ENCODE results near the gene SARM1.

SARM1 gene

GRCh38 chr17:28395968-28396367, 24.5 kb downstream of the SARM1 start:
- no peak for DNase-seq (ENCODE audit: low spot score)

- DNase-seq (ENCODE audit: low spot score) = no peak
These were observed 25.2 kb downstream of the SARM1 start for GRCh38 chr17:28396635-28397239.

GRCh38 chr17:28397275-28397674, 25.8 kb downstream of the SARM1 start:
- DNase-seq (ENCODE audit: low spot score) = no peak

DNA sequence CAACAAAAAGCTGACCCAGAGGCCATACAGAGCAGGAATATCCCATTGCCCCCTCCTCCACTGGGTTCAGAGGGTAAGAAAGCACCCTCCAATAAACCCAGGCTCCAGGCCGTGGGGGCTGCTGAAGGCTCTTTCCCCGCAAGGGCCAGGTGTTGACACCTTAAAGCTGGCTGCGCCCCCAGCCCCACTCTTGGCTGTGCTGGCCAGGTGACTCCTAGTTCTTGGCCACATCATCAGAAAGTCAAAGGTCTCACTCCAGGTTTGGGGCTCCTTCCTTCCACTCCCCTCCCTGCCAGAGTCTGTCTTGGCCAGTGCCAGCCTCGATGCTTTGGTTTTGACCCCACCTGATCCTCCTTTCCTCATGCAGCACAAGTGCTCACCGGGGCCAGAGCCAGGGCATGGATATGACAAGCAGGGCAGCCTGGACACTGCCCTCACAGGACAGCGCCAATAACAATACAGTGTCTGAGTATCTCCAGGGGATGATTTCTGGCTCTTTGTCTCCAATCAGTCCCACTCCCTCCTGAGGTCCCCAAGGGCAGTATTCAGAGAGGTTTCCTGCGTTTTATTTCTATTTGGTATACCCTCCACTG, 26.3 kb downstream of the SARM1 start:
- no peak for DNase-seq (ENCODE audit: low spot score)

- no peak for DNase-seq (ENCODE audit: low spot score)
These were observed 26.9 kb downstream of the SARM1 start for GRCh38 chr17:28398280-28398981.

- DNase-seq (ENCODE audit: low spot score) = no peak
These were observed 28.3 kb downstream of the SARM1 start for GRCh38 chr17:28399808-28400207.

DNA sequence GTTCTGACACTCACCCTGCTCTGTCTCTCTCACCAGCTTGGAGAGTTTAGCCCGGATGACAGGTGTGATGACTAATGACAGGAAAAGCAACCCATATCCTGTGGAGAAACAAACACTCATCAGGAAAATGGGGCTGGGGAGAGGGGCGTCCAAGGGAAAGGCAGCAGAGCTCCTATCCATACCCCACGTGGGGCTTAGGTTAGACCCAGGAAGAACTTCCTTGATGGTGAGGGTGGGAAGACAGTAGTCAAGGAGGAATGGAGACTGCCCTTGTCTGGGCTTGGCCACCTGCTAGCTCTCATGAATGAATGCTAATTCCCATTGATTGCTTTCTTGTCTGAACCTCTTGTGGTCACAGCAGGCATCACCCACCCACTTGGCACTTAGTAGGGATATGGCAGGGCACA, 30.7 kb downstream of the SARM1 start:
- DNase-seq (ENCODE audit: low spot score) = no peak

- DNase-seq (ENCODE audit: low spot score) = no peak
These were observed 31.4 kb downstream of the SARM1 start for GRCh38 chr17:28402844-28403243.

GRCh38 chr17:28404007-28404406, 32.5 kb downstream of the SARM1 start:
- DNase-seq (ENCODE audit: low spot score) = peak; percentile 24

GRCh38 chr17:28404461-28404811, 32.9 kb downstream of the SARM1 start:
- no peak for DNase-seq (ENCODE audit: low spot score)

DNA sequence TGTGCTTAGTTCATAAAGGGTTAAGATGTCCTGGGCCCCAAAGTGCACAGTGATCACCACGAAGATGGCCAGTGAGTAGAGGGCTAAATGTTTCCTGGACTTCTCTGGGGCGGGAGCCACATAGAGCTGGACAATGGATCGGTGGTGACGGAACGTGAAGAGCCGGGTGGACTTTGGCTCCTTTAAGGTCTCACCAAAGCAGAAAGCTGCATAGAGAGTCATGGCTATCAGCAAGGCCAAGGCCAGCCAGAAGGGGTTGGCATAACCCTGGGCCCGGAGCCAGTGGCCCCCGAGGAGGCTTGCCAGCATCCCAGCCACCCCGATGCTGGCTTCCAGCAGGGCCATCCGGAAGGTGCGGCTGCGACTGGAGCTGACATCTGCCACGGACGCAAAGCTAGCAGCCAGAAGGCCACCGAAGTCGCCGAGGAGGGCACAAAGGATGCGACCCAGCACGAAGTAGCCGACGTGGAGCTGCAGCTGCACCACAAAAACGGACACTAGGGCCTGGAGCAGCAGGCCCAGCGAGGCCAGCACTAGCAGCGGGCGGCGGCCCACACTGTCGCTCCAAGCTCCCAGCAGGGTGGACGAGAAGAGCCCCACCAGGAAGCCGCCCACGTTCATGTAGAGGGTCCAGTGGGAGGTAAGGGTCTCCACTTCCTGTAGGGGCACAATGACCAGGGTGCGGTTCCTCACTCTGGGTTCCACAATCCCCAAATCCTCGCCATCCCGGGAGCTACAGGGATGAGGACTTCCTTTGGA, 33.5 kb downstream of the SARM1 start:
- peak; percentile 11 for DNase-seq (ENCODE audit: low spot score)

GRCh38 chr17:28405632-28406472, 34.4 kb downstream of the SARM1 start, which contains the start of gene SLC46A1:
Gene SLC46A1, minus strand, starts transcription at chr17:28406212. Its CDS starts 98 bp downstream, at chr17:28406114.
- DNase-seq (ENCODE audit: low spot score) = peak; percentile 48

- DNase-seq (ENCODE audit: low spot score) = no peak
These were observed 35.0 kb downstream of the SARM1 start for GRCh38 chr17:28406473-28406814.

GRCh38 chr17:28407130-28407973, 35.9 kb downstream of the SARM1 start:
- no peak for DNase-seq (ENCODE audit: low spot score)

DNA sequence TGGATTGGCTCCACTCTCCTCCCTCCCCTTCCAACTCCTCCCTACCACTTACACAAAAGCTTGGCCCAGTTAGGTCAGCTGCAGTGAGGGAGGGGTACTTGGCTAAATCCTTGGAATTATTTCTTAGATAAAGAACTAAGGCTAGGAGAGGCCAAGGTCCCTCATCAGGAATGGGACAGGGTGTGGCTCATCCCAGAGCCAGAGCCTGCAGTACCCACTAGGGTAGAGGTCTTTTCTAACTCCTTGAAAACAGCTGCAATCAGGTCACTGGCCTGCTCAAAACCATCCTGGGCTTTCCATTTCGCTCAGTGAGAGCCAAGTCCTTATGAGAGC, 36.4 kb downstream of the SARM1 start:
- DNase-seq (ENCODE audit: low spot score) = no peak

GRCh38 chr17:28412099-28412498, 40.6 kb downstream of the SARM1 start:
- DNase-seq (ENCODE audit: low spot score) = no peak

DNA sequence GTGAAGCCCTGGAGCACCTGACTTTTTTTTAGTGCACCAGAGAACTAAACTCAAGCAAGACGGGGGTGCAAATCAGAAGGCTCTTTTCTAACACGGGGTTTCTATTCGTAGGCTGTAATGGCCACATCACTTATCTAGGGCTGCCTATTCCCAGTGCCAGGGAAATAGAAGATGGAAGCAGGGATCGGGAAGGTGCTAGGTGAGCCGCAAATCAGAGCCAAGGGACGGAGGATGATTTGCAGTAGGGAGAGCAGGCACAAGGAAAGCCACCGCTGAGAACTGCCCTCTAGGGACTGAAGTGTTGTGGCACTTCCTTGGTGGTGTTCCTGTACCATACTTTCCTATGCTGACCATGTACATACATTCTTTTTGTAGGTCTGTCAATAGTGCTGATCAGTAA, 42.3 kb downstream of the SARM1 start:
- DNase-seq (ENCODE audit: low spot score) = no peak

DNA sequence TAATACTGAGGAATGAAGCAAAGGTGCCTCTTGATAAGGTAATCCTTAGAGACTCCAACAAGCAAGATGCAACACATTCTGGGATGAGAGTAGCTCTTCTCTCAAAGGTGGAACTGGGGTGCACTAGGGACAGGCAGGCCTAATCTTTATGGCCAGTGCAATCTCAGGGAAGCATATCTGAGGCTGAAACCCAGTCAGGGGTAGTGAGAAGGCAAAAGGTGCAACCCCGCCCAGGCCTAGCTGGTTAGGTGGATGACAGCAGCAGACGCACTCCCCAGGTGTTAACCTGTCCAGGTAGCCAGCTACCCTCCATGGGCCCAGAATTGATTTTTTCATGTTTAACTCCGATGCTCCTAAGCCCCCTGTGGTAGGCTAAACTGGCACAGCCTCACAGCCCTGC, 44.4 kb downstream of the SARM1 start:
- no peak for DNase-seq (ENCODE audit: low spot score)

DNA sequence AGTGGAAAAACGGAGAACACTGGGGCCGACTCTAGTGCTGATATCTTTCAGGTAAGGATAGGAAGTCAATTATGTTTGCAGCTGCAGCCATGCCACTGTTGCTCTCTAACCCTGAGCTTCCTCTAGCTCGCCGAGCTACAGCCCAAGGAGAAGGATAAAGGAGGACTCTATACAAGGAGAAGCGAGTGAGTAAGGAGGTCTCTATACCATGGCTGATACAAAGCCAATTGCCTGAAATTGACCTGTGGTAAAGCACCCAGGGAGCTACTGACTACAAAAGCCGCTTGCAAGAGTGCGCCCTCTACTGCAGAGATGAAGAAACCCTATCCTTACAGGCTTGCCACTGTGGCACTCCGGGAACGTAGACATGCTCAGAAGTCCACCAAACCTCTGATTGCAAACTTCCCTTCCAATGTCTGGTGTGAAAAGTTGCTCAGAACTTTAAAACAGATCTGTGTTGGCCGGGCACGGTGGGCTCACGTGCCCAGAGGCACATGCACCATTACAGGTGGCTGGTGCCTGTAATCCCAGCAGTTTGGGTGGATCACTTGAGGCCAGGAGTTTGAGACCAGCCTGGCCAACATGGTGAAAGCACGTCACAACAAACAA, 45.3 kb downstream of the SARM1 start:
- peak; percentile 63 for DNase-seq (ENCODE audit: low spot score)

GRCh38 chr17:28421787-28422305, 50.4 kb downstream of the SARM1 start:
- no peak for DNase-seq (ENCODE audit: low spot score)

GRCh38 chr17:28425206-28425605, 53.7 kb downstream of the SARM1 start:
- DNase-seq (ENCODE audit: low spot score) = no peak
